Neural progenitor cell (in vitro differentiated cells): ENCODE measurements around the gene C6orf62.
"Not testable (repeated sequence)": the region's sequence is repeated elsewhere in the genome, so short reads cannot be mapped to it uniquely, and the experiment has no call there.

Experiments used
- EZH2 ChIP-seq: fragments of 200-600 bp; sonication (generic); IDR thresholded peaks from 2 replicates; pipeline ENCODE4 v1.6.1; 2017; ENCODE audit warnings: antibody characterized with exemption, mild to moderate bottlenecking, moderate library complexity
- EZH2phosphoT487 ChIP-seq: fragments of 200-600 bp; sonication (generic); IDR thresholded peaks from 2 replicates; pipeline ENCODE4 v1.6.1; 2017; ENCODE audit warnings: antibody characterized with exemption
- TF ChIP-seq, protein P1 (sequence below): fragments of 200-600 bp; sonication (generic); IDR thresholded peaks from 2 replicates; pipeline ENCODE4 v1.5.1; 2017; ENCODE audit warnings: antibody characterized with exemption, mild to moderate bottlenecking

DNA sequence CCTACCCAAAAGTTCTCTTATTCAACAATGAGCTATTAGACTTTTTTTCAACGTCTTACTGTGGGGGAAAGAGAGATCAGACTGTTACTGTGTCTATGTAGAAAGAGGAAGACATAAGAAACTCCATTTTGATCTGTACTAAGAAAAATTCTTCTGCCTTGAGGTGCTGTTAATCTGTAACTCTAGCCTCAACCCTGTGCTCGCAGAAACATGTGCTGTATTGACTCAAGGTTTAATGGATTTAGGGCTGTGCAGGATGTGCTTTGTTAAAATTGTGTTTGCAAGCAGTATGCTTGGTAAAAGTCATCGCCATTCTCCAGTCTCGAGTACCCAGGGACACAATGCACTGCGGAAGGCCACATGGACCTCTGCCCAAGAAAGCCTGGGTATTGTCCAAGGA, 57.2 kb downstream of the C6orf62 start:
- TF ChIP-seq, protein P1, sequence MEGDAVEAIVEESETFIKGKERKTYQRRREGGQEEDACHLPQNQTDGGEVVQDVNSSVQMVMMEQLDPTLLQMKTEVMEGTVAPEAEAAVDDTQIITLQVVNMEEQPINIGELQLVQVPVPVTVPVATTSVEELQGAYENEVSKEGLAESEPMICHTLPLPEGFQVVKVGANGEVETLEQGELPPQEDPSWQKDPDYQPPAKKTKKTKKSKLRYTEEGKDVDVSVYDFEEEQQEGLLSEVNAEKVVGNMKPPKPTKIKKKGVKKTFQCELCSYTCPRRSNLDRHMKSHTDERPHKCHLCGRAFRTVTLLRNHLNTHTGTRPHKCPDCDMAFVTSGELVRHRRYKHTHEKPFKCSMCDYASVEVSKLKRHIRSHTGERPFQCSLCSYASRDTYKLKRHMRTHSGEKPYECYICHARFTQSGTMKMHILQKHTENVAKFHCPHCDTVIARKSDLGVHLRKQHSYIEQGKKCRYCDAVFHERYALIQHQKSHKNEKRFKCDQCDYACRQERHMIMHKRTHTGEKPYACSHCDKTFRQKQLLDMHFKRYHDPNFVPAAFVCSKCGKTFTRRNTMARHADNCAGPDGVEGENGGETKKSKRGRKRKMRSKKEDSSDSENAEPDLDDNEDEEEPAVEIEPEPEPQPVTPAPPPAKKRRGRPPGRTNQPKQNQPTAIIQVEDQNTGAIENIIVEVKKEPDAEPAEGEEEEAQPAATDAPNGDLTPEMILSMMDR: not testable (repeated sequence)
- TF ChIP-seq EZH2, EZH2phosphoT487: not testable (repeated sequence)
